Muscle layer of duodenum (tissue), 2 donors: ENCODE results near the gene ANK2.

Experiments used
- H3K27ac ChIP-seq: one replicate; pipeline ENCODE4 v1.7.0; 2013; ENCODE audit warnings: mild to moderate bottlenecking, low read length
- H3K27me3 ChIP-seq: one replicate; pipeline ENCODE4 v1.7.0; 2013; ENCODE audit warnings: low read depth, mild to moderate bottlenecking, control low read depth, low read length
- H3K36me3 ChIP-seq, 2 donors: one replicate each; pipeline ENCODE4 v1.7.0; 2013; ENCODE audit warnings: low read length in 2 of 2, control low read depth in 1 of 2, mild to moderate bottlenecking in 1 of 2; ENCODE audit not compliant: insufficient read depth in 2 of 2, control insufficient read depth in 1 of 2
- H3K4me1 ChIP-seq, 2 donors: one replicate each; pipeline ENCODE4 v1.7.0; 2013; ENCODE audit warnings: low read length in 2 of 2, mild to moderate bottlenecking in 2 of 2, control low read depth in 1 of 2, moderate library complexity in 1 of 2; ENCODE audit not compliant: insufficient read depth in 2 of 2, control insufficient read depth in 1 of 2
- H3K4me3 ChIP-seq, 2 donors: one replicate each; pipeline ENCODE4 v1.7.0; 2013; ENCODE audit warnings: low read length in 2 of 2, low read depth in 1 of 2, mild to moderate bottlenecking in 1 of 2
- H3K9me3 ChIP-seq, 2 donors: one replicate each; pipeline ENCODE4 v1.7.0; 2013; ENCODE audit warnings: low read length in 2 of 2, control low read depth in 1 of 2, mild to moderate bottlenecking in 1 of 2; ENCODE audit not compliant: control insufficient read depth in 1 of 2
- donor health status: healthy.

The ANK2 gene

GRCh38 chr4:113290666-113291065, 241.2 kb downstream of the ANK2 start:
- Histone ChIP-seq H3K9me3 (no peaks in the 10 kb centered on the region), H3K27ac (no peak overlapping the region), H3K4me1 (peaks cover 0 to 16% of the 10 kb centered on the region in 2 donors), H3K4me3 (no peak overlapping the region), H3K27me3 (no peaks in the 10 kb centered on the region), H3K36me3 (peaks cover 0 to 2% of the 10 kb centered on the region in 2 donors)

GRCh38 chr4:113292371-113293042, 243.1 kb downstream of the ANK2 start:
- peak overlapping the region; percentile 48 to 63 for H3K4me3 ChIP-seq
- H3K4me1 ChIP-seq, result peaks cover 0 to 16% of the 10 kb centered on the region in 2 donors
- no peaks in the 10 kb centered on the region for H3K36me3 ChIP-seq
- H3K27ac ChIP-seq, result peak overlapping the region; percentile 88
- H3K9me3 ChIP-seq, result no peaks in the 10 kb centered on the region
- H3K27me3 ChIP-seq, result no peaks in the 10 kb centered on the region

GRCh38 chr4:113293043-113293560, 243.6 kb downstream of the ANK2 start:
- Histone ChIP-seq H3K9me3 (no peaks in the 10 kb centered on the region), H3K4me1 (peaks cover 0 to 16% of the 10 kb centered on the region in 2 donors), H3K27ac (peak overlapping the region; percentile 88), H3K4me3 (peak overlapping the region; percentile 48 to 63), H3K27me3 (no peaks in the 10 kb centered on the region), H3K36me3 (no peaks in the 10 kb centered on the region)

GRCh38 chr4:113293674-113294073, 244.2 kb downstream of the ANK2 start:
- Histone ChIP-seq H3K27me3 (no peaks in the 10 kb centered on the region), H3K4me3 (peak overlapping the region; percentile 48 to 63), H3K36me3 (no peaks in the 10 kb centered on the region), H3K27ac (peak overlapping the region; percentile 88), H3K4me1 (peaks cover 0 to 16% of the 10 kb centered on the region in 2 donors), H3K9me3 (no peaks in the 10 kb centered on the region)

- no peaks in the 10 kb centered on the region for H3K27me3 ChIP-seq
- H3K4me1 ChIP-seq, result peaks cover 0 to 13% of the 10 kb centered on the region in 2 donors
- H3K27ac ChIP-seq, result peak overlapping the region; percentile 88
- no peaks in the 10 kb centered on the region for H3K9me3 ChIP-seq
- peak overlapping the region; percentile 48 to 63 for H3K4me3 ChIP-seq
- H3K36me3 ChIP-seq, result no peaks in the 10 kb centered on the region
Measured at GRCh38 chr4:113294908-113295307, 245.5 kb downstream of the ANK2 start.

GRCh38 chr4:113300471-113300928, 251.0 kb downstream of the ANK2 start:
- no peaks in the 10 kb centered on the region for H3K36me3 ChIP-seq
- H3K27ac ChIP-seq, result peak overlapping the region; percentile 58
- H3K4me1 ChIP-seq, result no peaks in the 10 kb centered on the region
- H3K9me3 ChIP-seq, result no peaks in the 10 kb centered on the region
- H3K4me3 ChIP-seq, result no peak overlapping the region
- no peaks in the 10 kb centered on the region for H3K27me3 ChIP-seq

GRCh38 chr4:113302051-113302450, 252.6 kb downstream of the ANK2 start:
- Histone ChIP-seq H3K4me3 (no peak overlapping the region), H3K27ac (no peak overlapping the region), H3K36me3 (no peaks in the 10 kb centered on the region), H3K27me3 (no peaks in the 10 kb centered on the region), H3K9me3 (no peaks in the 10 kb centered on the region), H3K4me1 (no peaks in the 10 kb centered on the region)

GRCh38 chr4:113303315-113303714, 253.9 kb downstream of the ANK2 start:
- Histone ChIP-seq H3K4me3 (no peak overlapping the region), H3K4me1 (no peaks in the 10 kb centered on the region), H3K36me3 (no peaks in the 10 kb centered on the region), H3K27me3 (no peaks in the 10 kb centered on the region), H3K9me3 (no peaks in the 10 kb centered on the region), H3K27ac (no peak overlapping the region)

GRCh38 chr4:113311047-113311446, 261.6 kb downstream of the ANK2 start:
- Histone ChIP-seq H3K27ac (no peak overlapping the region), H3K36me3 (no peaks in the 10 kb centered on the region)

GRCh38 chr4:113312529-113312928, 263.1 kb downstream of the ANK2 start:
- Histone ChIP-seq H3K4me1 (no peaks in the 10 kb centered on the region), H3K27ac (no peak overlapping the region), H3K9me3 (no peaks in the 10 kb centered on the region), H3K4me3 (no peak overlapping the region), H3K27me3 (no peaks in the 10 kb centered on the region), H3K36me3 (no peaks in the 10 kb centered on the region)

More at GRCh38 chr4:113311047-113311446, 261.6 kb downstream of the ANK2 start:
- Histone ChIP-seq H3K9me3 (no peaks in the 10 kb centered on the region), H3K27me3 (no peaks in the 10 kb centered on the region), H3K4me1 (no peaks in the 10 kb centered on the region), H3K4me3 (no peak overlapping the region)

GRCh38 chr4:113314426-113314825, 265.0 kb downstream of the ANK2 start:
- H3K4me1 ChIP-seq, result no peaks in the 10 kb centered on the region
- no peak overlapping the region for H3K4me3 ChIP-seq
- no peak overlapping the region for H3K27ac ChIP-seq
- H3K36me3 ChIP-seq, result peaks cover 3 to 5% of the 10 kb centered on the region in 2 donors
- H3K27me3 ChIP-seq, result no peaks in the 10 kb centered on the region
- H3K9me3 ChIP-seq, result no peaks in the 10 kb centered on the region
